ENCODE measurements around the gene SP140.

Gene SP140

DNA sequence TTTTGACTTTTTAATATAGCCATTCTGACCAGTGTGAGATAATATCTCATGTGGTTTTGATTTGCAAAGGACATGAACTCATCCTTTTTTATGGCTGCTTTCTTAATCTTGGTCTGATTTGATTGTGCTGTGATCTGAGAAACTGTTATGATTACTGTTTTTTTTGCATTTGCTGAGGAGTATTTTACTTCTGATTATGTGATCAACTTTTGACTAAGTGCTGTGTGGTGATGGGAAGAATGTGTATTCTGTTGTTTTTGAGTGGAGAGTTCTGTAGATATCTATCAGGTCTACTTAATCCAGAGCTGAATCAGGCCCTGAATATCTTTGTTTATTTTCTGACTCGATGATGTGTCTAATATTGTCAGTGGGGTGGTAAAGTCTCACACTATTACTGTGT is 118.2 kb downstream of the SP140 start:
- CTCF ChIA-PET = no interaction called here
- Histone ChIP-seq H3K4me1 (ENCODE audit: control insufficient read depth, insufficient read depth, low read length) (no peaks in the 10 kb centered on the region), H3K27ac (ENCODE audit: extremely low read depth, low read depth, low read length) (no peak overlapping the region), H3K36me3 (ENCODE audit: control insufficient read depth in 2 of 2, insufficient read depth in 1 of 2, low read length in 2 of 2) (no peaks in the 10 kb centered on the region), H3K4me3 (ENCODE audit: low read depth, low read length) (no peak overlapping the region), H3K9me3 (ENCODE audit: control insufficient read depth, insufficient read depth, low read depth, low read length) (no peaks in the 10 kb centered on the region)
- POLR2A ChIA-PET = no interaction called here
- no peak for TF ChIP-seq ZNF670 (tag by site-specific recombination; IDR thresholded peaks at IDR 0.05; ENCODE audit: low read depth)
- TF ChIP-seq GLIS1 (tag by site-specific recombination; IDR thresholded peaks at IDR 0.05) = no peak
- TF ChIP-seq WT1 (tag by site-specific recombination; IDR thresholded peaks at IDR 0.05) = no peak
- TF ChIP-seq ZNF48 (tag by site-specific recombination; IDR thresholded peaks at IDR 0.05) = no peak
- TF ChIP-seq, protein P1, sequence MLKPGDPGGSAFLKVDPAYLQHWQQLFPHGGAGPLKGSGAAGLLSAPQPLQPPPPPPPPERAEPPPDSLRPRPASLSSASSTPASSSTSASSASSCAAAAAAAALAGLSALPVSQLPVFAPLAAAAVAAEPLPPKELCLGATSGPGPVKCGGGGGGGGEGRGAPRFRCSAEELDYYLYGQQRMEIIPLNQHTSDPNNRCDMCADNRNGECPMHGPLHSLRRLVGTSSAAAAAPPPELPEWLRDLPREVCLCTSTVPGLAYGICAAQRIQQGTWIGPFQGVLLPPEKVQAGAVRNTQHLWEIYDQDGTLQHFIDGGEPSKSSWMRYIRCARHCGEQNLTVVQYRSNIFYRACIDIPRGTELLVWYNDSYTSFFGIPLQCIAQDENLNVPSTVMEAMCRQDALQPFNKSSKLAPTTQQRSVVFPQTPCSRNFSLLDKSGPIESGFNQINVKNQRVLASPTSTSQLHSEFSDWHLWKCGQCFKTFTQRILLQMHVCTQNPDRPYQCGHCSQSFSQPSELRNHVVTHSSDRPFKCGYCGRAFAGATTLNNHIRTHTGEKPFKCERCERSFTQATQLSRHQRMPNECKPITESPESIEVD (tag by site-specific recombination; IDR thresholded peaks at IDR 0.05) = no peak
- TF ChIP-seq ZNF302 (tag by site-specific recombination; IDR thresholded peaks at IDR 0.05; ENCODE audit: low read depth) = no peak
- no peak for TF ChIP-seq ZNF785 (tag by site-specific recombination; IDR thresholded peaks at IDR 0.05)

DNA sequence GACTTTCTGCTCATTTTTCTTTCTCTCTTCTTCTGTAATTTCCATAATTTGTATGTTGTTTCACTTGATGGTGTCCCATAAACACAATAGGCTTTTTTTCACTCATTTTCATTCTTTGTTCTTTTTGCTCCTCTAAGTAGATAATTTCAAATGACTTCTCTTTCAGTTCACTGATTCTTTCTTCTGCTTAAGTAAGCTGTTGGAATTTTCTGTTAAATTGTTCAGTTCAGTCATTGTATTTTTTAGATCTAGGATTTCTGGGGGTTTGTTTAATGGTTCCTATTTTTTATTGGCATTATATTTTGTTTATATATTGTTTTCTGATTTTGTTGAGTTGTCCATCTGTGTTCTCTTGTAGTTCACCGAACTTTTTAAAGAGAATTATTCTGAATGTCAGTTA is 120.9 kb downstream of the SP140 start:
- Histone ChIP-seq H3K4me3 (ENCODE audit: low read depth, low read length) (no peak overlapping the region), H3K4me1 (ENCODE audit: control insufficient read depth, insufficient read depth, low read length) (no peaks in the 10 kb centered on the region), H3K36me3 (ENCODE audit: control insufficient read depth in 2 of 2, insufficient read depth in 1 of 2, low read length in 2 of 2) (no peaks in the 10 kb centered on the region), H3K27ac (ENCODE audit: extremely low read depth, low read depth, low read length) (no peak overlapping the region), H3K9me3 (ENCODE audit: control insufficient read depth, insufficient read depth, low read depth, low read length) (no peaks in the 10 kb centered on the region)
- POLR2A ChIA-PET = no interaction called here
- TF ChIP-seq ZNF585B (tag by site-specific recombination; IDR thresholded peaks at IDR 0.05) (no peak), SETDB1 (IDR thresholded peaks at IDR 0.05; ENCODE audit: insufficient read length, low read length) (peak; percentile 84)
- CTCF ChIA-PET = no interaction called here

DNA sequence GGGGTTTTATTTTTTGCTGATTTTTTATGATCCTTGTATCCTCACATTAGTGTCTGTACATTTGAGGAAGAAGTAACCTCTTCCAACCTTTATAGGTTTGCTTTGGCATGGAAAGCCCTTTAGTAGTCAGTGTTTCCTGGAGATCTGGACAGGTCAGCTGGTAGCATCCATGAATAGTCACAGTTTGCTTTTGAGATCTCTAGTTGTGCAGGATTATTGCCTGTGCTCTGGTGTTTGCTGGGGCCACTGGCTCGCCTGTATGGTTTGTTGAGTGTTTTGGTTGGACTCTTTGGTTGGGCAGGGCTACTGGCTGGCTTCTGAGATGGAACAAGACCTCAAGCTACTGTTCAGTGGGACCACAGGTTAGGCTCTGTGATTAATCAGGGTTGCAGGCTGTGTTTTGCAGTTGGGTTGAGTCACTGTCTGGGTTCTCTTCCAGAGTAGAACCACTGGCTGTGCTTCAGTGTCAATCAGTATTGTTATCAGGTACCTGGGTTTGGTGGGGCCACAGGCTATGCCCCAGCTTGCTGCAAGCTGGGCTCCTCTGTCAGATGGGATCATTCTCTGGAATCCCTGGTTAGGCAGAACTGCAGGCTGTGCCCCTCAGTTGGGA is 121.5 kb downstream of the SP140 start:
- Histone ChIP-seq H3K27ac (ENCODE audit: extremely low read depth, low read depth, low read length) (no peak overlapping the region), H3K4me1 (ENCODE audit: control insufficient read depth, insufficient read depth, low read length) (no peaks in the 10 kb centered on the region), H3K4me3 (ENCODE audit: low read depth, low read length) (no peak overlapping the region), H3K36me3 (ENCODE audit: control insufficient read depth in 2 of 2, insufficient read depth in 1 of 2, low read length in 2 of 2) (no peaks in the 10 kb centered on the region), H3K9me3 (ENCODE audit: control insufficient read depth, insufficient read depth, low read depth, low read length) (no peaks in the 10 kb centered on the region)
- POLR2A ChIA-PET = no interaction called here
- TF ChIP-seq, protein P2, sequence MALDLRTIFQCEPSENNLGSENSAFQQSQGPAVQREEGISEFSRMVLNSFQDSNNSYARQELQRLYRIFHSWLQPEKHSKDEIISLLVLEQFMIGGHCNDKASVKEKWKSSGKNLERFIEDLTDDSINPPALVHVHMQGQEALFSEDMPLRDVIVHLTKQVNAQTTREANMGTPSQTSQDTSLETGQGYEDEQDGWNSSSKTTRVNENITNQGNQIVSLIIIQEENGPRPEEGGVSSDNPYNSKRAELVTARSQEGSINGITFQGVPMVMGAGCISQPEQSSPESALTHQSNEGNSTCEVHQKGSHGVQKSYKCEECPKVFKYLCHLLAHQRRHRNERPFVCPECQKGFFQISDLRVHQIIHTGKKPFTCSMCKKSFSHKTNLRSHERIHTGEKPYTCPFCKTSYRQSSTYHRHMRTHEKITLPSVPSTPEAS (tag by site-specific recombination; IDR thresholded peaks at IDR 0.05) = no peak
- TF ChIP-seq, protein P3, sequence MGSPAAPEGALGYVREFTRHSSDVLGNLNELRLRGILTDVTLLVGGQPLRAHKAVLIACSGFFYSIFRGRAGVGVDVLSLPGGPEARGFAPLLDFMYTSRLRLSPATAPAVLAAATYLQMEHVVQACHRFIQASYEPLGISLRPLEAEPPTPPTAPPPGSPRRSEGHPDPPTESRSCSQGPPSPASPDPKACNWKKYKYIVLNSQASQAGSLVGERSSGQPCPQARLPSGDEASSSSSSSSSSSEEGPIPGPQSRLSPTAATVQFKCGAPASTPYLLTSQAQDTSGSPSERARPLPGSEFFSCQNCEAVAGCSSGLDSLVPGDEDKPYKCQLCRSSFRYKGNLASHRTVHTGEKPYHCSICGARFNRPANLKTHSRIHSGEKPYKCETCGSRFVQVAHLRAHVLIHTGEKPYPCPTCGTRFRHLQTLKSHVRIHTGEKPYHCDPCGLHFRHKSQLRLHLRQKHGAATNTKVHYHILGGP (tag by site-specific recombination; IDR thresholded peaks at IDR 0.05) = no peak
- no peak for TF ChIP-seq SETDB1 (IDR thresholded peaks at IDR 0.05; ENCODE audit: insufficient read length, low read length)
- no peak for TF ChIP-seq ZNF621 (tag by site-specific recombination; IDR thresholded peaks at IDR 0.05)
- TF ChIP-seq ZNF184 (tag by site-specific recombination; IDR thresholded peaks at IDR 0.05) = no peak
- CTCF ChIA-PET = no interaction called here

DNA sequence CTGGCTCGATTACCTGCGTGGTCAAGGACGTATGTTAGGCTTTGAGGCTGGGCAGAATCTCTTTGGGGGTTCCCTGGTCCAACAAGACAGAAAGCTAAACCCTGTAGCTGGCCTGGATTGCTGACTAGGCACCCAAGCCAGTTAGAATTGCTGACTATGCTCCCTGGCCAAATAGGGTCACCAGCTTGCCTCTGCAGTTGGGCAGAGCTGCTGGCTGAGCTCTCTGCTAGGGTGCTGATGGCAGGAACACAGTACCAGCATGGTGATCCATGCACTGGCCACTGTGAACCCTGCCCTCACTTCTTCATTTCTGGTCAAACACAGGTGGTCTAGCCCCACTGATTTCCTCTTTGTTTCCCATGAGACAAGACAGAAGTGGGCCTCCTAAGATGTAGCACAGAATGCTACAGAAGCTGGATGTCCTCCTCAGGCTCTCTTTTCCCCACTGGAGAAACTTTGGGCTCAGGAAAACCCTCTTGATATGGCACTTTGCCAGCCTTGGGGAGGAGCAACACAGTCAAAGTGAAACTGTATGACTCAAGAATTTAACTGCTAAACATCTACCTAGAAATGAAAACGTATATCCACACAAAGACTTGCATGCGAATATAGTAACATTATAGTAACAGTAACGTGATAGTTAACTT is 122.2 kb downstream of the SP140 start:
- no peaks in the 10 kb centered on the region for H3K4me1 ChIP-seq (ENCODE audit: control insufficient read depth, insufficient read depth, low read length)
- no peak overlapping the region for H3K4me3 ChIP-seq (ENCODE audit: low read depth, low read length)
- no peaks in the 10 kb centered on the region for H3K9me3 ChIP-seq (ENCODE audit: control insufficient read depth, insufficient read depth, low read depth, low read length)
- H3K27ac ChIP-seq (ENCODE audit: extremely low read depth, low read depth, low read length) = no peak overlapping the region
- ChIA-PET CTCF (no interaction called here), POLR2A (no interaction called here)
- H3K36me3 ChIP-seq (ENCODE audit: control insufficient read depth in 2 of 2, insufficient read depth in 1 of 2, low read length in 2 of 2) = no peaks in the 10 kb centered on the region
- TF ChIP-seq ZNF600 (tag by site-specific recombination; IDR thresholded peaks at IDR 0.05) (no peak), ZNF248 (tag by site-specific recombination; IDR thresholded peaks at IDR 0.05) (no peak), HOXC10 (CRISPR knock-in tag; IDR thresholded peaks at IDR 0.05) (no peak), HOXA7 (CRISPR knock-in tag; IDR thresholded peaks at IDR 0.05; ENCODE audit: borderline replicate concordance) (no peak), ZNF23 (tag by site-specific recombination; IDR thresholded peaks at IDR 0.05; ENCODE audit: borderline replicate concordance) (no peak), ZNF76 (tag by site-specific recombination; IDR thresholded peaks at IDR 0.05; ENCODE audit: borderline replicate concordance, low read depth) (no peak)
- TF ChIP-seq, protein P4, sequence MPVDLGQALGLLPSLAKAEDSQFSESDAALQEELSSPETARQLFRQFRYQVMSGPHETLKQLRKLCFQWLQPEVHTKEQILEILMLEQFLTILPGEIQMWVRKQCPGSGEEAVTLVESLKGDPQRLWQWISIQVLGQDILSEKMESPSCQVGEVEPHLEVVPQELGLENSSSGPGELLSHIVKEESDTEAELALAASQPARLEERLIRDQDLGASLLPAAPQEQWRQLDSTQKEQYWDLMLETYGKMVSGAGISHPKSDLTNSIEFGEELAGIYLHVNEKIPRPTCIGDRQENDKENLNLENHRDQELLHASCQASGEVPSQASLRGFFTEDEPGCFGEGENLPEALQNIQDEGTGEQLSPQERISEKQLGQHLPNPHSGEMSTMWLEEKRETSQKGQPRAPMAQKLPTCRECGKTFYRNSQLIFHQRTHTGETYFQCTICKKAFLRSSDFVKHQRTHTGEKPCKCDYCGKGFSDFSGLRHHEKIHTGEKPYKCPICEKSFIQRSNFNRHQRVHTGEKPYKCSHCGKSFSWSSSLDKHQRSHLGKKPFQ (tag by site-specific recombination; IDR thresholded peaks at IDR 0.05) = no peak
- TF ChIP-seq, protein P5, sequence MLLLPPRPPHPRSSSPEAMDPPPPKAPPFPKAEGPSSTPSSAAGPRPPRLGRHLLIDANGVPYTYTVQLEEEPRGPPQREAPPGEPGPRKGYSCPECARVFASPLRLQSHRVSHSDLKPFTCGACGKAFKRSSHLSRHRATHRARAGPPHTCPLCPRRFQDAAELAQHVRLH (tag by site-specific recombination; IDR thresholded peaks at IDR 0.05) = no peak
